Measurements from ENCODE around the gene PMEL. TPM values are rescaled to one million over a fixed set of nuclear protein-coding genes. Genes with fewer than 3 reads are reported as not detected.
"Not testable (repeated sequence)": the region's sequence is repeated elsewhere in the genome, so short reads cannot be mapped to it uniquely, and the experiment has no call there.

Gene PMEL
- 0.32 and 0.37 TPM in 2 replicates for total RNA-seq

DNA sequence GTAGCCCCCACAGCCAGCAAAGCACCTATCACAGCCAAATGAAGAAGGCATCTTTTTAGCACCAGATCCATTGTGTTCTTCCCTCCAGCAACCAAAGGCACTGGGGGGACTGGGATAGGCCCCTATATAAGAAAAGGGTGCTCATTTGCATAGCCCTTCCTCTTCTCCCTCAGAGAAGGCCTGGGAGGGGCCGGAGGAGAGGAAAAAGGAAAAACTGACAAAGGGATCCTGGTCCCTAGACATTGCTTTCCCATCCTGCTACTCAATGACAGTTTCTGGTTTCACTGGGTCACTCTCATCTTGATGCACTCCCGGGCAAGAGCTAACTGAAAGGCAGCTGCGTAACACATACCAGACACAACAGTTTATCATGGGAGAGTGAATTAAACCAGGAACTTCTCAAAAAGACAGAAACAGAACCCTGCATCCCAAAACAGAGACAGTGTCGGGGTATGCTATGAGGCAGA is at the start of gene PMEL:
PMEL (minus strand) TSS at position 102 of the 467 bp plus-strand sequence; CDS start at position 71, 31 bp downstream.
- Mint-ChIP-seq H3K27ac (peak within 1 kb of the TSS; percentile 88), H3K4me1 (ENCODE audit: low read depth) (peaks cover 31% of the 10 kb centered on the region), H3K9me3 (no peaks in the 10 kb centered on the region), H3K27me3 (ENCODE audit: low read depth) (no peaks in the 10 kb centered on the region), H3K4me3 (ENCODE audit: low read depth) (peak within 1 kb of the TSS; percentile 99), H3K36me3 (ENCODE audit: low read depth) (peaks cover 25% of the 10 kb centered on the region)
- no peak for DNase-seq (ENCODE audit: low spot score)
- intact Hi-C loops (cut with micrococcal nuclease): no loop called here

DNA sequence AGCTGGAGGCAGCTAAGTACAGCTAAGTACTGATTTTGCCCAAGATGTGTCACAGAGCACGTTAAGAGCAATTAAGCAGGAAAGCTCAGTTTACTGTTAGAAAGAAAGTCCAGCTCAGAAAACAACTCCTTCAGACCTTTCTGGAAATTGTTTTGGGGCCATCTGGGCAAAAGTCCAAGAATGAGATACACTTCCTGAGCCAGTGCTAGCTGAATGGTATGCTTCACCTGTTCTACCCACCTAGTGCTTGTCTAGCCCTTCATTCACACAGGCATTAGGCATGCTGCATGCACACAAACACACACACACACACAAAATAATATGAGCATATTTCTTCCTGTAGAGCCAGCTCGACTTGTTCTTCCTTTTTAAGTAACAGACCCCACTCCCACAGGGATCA is 48.4 kb upstream of the PMEL start:
- Mint-ChIP-seq H3K4me3 (ENCODE audit: low read depth) (no peak overlapping the region), H3K4me1 (ENCODE audit: low read depth) (peaks cover 32% of the 10 kb centered on the region), H3K9me3 (no peaks in the 10 kb centered on the region), H3K36me3 (ENCODE audit: low read depth) (peaks cover 7% of the 10 kb centered on the region), H3K27me3 (ENCODE audit: low read depth) (no peaks in the 10 kb centered on the region), H3K27ac (no peak overlapping the region)
- no peak for DNase-seq (ENCODE audit: low spot score)
- intact Hi-C loops (cut with micrococcal nuclease): no loop called here

DNA sequence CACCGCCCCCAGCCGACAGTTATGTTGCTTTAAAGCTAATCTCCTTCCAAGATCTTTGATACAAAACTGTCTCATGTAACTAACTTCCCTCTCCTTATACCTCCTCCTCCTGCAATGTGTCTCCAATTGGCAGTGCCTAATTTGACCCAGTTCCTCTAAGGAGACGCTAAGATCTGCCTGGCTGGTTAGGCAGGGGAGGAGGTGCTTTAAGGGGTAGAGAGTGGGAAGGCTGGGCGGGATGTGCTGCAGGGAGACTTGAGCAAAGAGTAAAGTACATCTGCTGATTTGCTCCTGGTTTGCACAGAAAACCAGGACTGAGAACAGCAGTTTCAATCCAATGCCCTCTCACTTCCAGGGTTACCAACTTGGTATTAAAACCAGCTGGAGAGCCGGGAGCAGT is 47.6 kb upstream of the PMEL start:
- no peak for DNase-seq (ENCODE audit: low spot score)
- H3K4me1 Mint-ChIP-seq (ENCODE audit: low read depth): peaks cover 36% of the 10 kb centered on the region
- H3K27me3 Mint-ChIP-seq (ENCODE audit: low read depth): no peaks in the 10 kb centered on the region
- H3K27ac Mint-ChIP-seq: no peak overlapping the region
- no peak overlapping the region for H3K4me3 Mint-ChIP-seq (ENCODE audit: low read depth)
- peaks cover 6% of the 10 kb centered on the region for H3K36me3 Mint-ChIP-seq (ENCODE audit: low read depth)
- intact Hi-C loops (cut with micrococcal nuclease): no loop called here
- no peaks in the 10 kb centered on the region for H3K9me3 Mint-ChIP-seq

DNA sequence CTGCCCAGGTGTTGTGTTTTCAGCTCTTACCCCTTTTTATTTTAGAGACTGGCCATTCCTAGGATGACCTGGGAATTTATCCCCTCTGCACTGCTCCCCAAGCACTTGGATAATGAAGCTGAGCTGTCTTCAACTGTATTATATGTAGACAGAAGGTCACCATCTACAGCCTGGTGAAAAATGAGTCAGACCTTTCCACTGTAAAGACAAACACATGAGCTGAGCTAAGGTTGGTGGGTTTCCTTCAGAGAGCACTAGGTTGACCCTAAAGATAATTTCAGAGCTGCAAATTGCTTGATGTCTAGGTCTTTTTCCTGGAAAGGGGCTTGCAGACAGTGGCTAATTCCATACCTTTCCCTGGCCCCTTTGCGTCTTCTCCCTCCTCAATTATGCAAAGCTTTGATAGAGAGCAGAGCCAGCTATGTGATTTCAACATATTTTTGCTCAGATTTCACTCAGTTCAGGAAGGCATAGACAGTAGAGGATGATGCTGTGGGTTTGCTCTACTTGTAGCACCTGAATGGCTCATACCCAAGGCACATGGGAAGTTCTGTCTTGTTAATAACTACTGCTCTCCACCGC is 45.8 kb upstream of the PMEL start:
- DNase-seq (ENCODE audit: low spot score): no peak
- Mint-ChIP-seq H3K27me3 (ENCODE audit: low read depth) (no peaks in the 10 kb centered on the region), H3K27ac (peak overlapping the region; percentile 44), H3K4me3 (ENCODE audit: low read depth) (no peak overlapping the region), H3K9me3 (no peaks in the 10 kb centered on the region), H3K36me3 (ENCODE audit: low read depth) (peaks cover 6% of the 10 kb centered on the region), H3K4me1 (ENCODE audit: low read depth) (peaks cover 46% of the 10 kb centered on the region)
- intact Hi-C loops (cut with micrococcal nuclease): no loop called here

DNA sequence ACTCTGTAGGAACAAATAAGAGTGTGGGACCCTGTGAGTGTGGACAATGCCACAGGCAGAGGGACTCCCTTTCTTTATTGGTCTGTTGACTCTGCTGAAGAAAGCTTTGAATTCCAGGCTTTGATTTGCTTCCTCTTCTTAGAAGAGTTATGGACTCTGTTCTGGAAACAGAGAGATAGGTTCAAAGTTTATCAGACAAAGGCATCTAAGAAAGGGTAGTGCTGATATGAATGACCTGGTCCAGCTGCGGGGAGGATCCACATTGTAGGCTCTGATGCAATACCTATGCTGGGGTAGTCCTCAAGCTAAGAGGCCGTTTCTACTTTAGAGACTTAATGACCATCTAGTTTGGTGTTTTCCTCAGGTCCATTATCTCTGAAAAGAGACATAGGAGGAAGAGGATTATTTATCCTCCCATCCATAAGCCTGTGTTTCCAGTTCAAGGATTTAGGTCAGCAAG is 44.3 kb upstream of the PMEL start:
- Mint-ChIP-seq H3K4me1 (ENCODE audit: low read depth) (peaks cover 39% of the 10 kb centered on the region), H3K4me3 (ENCODE audit: low read depth) (peak overlapping the region; percentile 13), H3K27me3 (ENCODE audit: low read depth) (no peaks in the 10 kb centered on the region), H3K9me3 (no peaks in the 10 kb centered on the region), H3K27ac (peak overlapping the region; percentile 7), H3K36me3 (ENCODE audit: low read depth) (peaks cover 12% of the 10 kb centered on the region)
- no peak for DNase-seq (ENCODE audit: low spot score)
- intact Hi-C loops (cut with micrococcal nuclease): no loop called here

DNA sequence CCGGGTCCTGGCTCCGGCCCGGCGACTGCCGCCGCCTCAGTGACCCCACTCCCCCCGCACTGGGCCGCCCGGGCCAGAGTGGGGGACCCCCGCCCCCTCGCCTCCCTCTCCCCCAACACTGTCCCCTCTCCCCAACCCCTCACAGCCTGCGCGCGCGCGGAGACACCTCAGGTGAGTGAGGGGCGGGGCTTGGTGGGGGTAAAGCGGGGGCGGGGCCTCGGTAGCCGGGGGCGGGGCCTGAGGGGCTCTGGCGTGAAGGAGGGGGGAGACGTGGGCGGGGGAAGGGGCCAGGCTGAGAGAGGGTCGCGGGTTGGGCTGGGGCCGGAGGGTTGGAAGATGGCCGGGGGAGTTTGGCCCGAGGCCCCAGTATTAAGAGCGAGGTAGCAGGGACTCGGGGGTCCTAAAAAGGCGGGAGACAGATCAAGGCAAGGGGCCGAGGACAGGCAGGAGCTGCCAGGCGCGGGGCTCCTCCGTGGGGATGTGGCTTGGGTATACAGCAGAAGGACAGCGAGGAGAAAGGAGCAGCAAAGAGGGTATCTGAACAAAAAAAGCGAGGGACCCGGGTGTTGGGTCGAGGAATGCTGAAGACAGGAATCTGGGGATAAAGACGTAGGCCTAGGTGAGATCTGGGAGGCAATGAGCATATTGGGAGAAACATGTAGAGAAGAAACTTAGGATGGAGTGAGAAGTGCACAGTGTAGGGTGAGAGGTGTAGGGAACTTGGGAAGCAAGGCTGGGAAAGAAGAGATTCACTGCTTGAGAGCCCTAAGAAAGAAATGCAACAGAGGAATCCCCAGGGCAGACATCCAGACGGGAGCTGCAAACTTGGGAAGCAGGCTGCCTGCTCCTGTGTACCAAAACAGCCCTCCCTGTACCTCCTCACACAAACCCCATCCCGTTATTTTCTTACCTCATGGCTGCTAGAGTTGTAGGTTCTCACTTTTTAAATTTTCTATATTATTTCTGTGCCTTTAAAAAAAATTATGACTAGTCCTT is 42.0 kb upstream of the PMEL start:
- H3K4me1 Mint-ChIP-seq (ENCODE audit: low read depth): peaks cover 37% of the 10 kb centered on the region
- H3K27ac Mint-ChIP-seq: peak overlapping the region; percentile 79
- intact Hi-C loops (cut with micrococcal nuclease): no loop called here
- peaks cover 21% of the 10 kb centered on the region for H3K36me3 Mint-ChIP-seq (ENCODE audit: low read depth)
- no peaks in the 10 kb centered on the region for H3K27me3 Mint-ChIP-seq (ENCODE audit: low read depth)
- no peaks in the 10 kb centered on the region for H3K9me3 Mint-ChIP-seq
- peak; percentile 44 for DNase-seq (ENCODE audit: low spot score)
- peak overlapping the region; percentile 83 for H3K4me3 Mint-ChIP-seq (ENCODE audit: low read depth)

DNA sequence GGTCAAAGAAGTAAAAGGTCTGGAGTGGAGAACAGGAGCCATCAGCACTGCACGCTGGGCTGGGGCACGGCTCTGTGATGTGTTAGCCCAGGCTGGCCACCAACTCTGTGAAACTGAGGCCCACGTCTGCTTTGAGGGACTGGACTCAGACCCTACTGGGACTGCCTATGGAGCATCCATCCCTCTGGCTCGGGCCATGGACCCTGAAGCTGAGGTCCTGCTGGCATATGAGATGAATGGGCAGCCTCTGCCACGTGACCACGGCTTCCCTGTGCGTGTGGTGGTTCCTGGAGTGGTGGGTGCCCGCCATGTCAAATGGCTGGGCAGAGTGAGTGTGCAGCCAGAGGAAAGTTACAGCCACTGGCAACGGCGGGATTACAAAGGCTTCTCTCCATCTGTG is 38.4 kb upstream of the PMEL start:
- H3K4me1 Mint-ChIP-seq (ENCODE audit: low read depth): peaks cover 24% of the 10 kb centered on the region
- H3K4me3 Mint-ChIP-seq (ENCODE audit: low read depth): no peak overlapping the region
- H3K27ac Mint-ChIP-seq: no peak overlapping the region
- no peaks in the 10 kb centered on the region for H3K27me3 Mint-ChIP-seq (ENCODE audit: low read depth)
- H3K9me3 Mint-ChIP-seq: no peaks in the 10 kb centered on the region
- peaks cover 37% of the 10 kb centered on the region for H3K36me3 Mint-ChIP-seq (ENCODE audit: low read depth)
- intact Hi-C loops (cut with micrococcal nuclease): no loop called here
- no peak for DNase-seq (ENCODE audit: low spot score)

DNA sequence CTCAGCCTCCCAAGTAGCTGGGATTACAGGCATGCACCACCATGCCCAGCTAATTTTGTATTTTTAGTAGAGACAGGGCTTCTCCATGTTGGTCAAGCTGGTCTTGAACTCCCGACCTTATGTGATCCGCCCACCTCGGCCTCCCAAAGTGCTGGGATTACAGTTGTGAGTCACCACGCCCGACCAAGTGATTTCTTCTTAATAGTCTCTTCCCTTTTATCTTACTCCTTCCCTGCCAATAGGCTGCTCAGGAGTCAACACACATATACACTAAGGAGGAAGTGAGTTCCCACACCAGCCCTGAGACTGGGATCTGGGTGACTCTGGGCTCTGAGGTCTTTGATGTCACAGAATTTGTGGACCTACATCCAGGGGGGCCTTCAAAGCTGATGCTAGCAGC is 37.5 kb upstream of the PMEL start:
- H3K27ac Mint-ChIP-seq; DNase-seq (ENCODE audit: low spot score); H3K9me3 Mint-ChIP-seq; H3K4me3 Mint-ChIP-seq (ENCODE audit: low read depth); intact Hi-C loops (cut with micrococcal nuclease); H3K27me3 Mint-ChIP-seq (ENCODE audit: low read depth): not testable (repeated sequence)
- H3K4me1 Mint-ChIP-seq (ENCODE audit: low read depth): peaks cover 20% of the 10 kb centered on the region
- H3K36me3 Mint-ChIP-seq (ENCODE audit: low read depth): peaks cover 38% of the 10 kb centered on the region

DNA sequence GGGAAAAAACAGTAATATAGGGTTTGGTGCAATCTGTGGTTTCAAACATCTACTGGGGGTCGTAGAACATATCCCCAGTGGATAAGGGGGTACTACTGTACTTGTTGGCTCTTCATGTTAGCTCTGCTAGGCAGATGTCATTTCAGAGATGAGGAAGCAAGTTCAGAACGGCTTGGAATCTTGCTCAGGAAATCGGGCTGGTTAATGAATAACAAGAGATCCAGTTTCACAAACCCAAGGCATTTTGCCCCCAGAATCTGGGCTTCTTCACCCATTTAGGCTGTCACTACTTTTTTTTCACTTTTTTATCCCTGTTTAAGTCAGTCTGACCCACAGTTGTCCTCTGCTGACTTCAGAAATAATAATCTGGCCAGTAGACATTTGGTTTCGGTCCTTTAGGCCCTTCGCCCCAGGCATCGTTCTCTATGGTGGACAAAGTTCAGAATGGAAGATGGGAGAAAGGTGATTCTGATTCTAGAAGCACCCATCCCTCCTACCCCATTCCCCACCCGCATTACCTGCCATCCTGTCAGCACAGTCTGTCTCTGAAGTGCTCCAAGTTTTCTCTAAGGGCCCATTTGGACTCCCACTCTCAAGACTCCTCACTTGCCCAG is 35.8 kb upstream of the PMEL start:
- no peak for DNase-seq (ENCODE audit: low spot score)
- H3K9me3 Mint-ChIP-seq: no peaks in the 10 kb centered on the region
- H3K36me3 Mint-ChIP-seq (ENCODE audit: low read depth): peaks cover 35% of the 10 kb centered on the region
- H3K4me3 Mint-ChIP-seq (ENCODE audit: low read depth): no peak overlapping the region
- intact Hi-C loops (cut with micrococcal nuclease): no loop called here
- H3K27ac Mint-ChIP-seq: no peak overlapping the region
- peaks cover 19% of the 10 kb centered on the region for H3K4me1 Mint-ChIP-seq (ENCODE audit: low read depth)
- no peaks in the 10 kb centered on the region for H3K27me3 Mint-ChIP-seq (ENCODE audit: low read depth)

DNA sequence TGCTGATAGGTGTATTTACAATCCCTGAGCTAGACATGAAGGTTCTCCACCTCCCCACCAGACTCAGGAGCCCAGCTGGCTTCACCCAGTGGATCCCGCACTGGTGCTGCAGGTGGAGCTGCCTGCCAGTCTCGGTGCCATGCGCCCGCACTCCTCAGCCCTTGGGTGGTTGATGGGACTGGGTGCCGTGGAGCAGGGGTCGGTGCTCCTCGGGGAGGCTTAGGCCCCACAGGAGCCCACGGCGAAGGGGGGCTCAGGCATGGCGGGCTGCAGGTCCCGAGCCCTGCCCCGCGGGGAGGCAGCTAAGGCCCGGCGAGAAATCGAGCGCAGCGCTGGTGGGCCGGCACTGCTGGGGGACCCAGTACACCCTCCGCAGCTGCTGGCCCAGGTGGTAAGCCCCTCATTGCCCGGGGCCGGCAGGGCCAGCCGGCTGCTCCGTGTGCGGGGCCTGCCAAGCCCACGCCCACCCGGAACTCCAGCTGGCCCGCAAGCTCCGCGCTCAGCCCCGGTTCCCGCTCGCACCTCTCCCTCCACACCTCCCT is 34.2 kb upstream of the PMEL start:
- not testable (repeated sequence) for H3K9me3 Mint-ChIP-seq; H3K27me3 Mint-ChIP-seq (ENCODE audit: low read depth); H3K27ac Mint-ChIP-seq; DNase-seq (ENCODE audit: low spot score); H3K4me3 Mint-ChIP-seq (ENCODE audit: low read depth)
- Mint-ChIP-seq H3K4me1 (ENCODE audit: low read depth) (peaks cover 24% of the 10 kb centered on the region), H3K36me3 (ENCODE audit: low read depth) (peaks cover 28% of the 10 kb centered on the region)
- intact Hi-C loops (cut with micrococcal nuclease): loop anchor here (5.0 kb wide), 2 partner anchors 102 to 117 kb away; partner anchors contain the start of genes PA2G4, RPL41 and ZC3H10

DNA sequence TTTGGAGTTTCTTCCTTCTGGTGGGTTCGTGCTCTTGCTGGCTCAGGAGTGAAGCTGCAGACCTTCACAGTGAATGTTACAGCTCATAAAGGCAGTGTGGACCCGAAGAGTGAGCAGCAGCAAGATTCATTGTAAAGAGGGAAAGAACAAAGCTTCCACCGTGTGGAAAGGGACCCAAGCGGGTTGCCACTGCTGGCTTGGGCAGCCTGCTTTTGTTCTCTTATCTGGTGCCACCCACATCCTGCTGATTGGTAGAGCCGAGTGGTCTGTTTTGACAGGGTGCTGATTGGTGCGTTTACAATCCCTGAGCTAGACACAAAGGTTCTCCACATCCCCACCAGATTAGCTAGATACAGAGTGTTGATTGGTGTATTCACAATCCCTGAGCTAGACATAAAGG is 33.7 kb upstream of the PMEL start:
- H3K9me3 Mint-ChIP-seq; H3K27me3 Mint-ChIP-seq (ENCODE audit: low read depth); DNase-seq (ENCODE audit: low spot score): not testable (repeated sequence)
- intact Hi-C loops (cut with micrococcal nuclease): loop anchor here (5.0 kb wide), 2 partner anchors 103 to 118 kb away; partner anchors contain the start of genes PA2G4, RPL41 and ZC3H10
- Mint-ChIP-seq H3K4me3 (ENCODE audit: low read depth) (peak overlapping the region; percentile 17), H3K27ac (peak overlapping the region; percentile 21), H3K36me3 (ENCODE audit: low read depth) (peaks cover 26% of the 10 kb centered on the region), H3K4me1 (ENCODE audit: low read depth) (peaks cover 24% of the 10 kb centered on the region)

DNA sequence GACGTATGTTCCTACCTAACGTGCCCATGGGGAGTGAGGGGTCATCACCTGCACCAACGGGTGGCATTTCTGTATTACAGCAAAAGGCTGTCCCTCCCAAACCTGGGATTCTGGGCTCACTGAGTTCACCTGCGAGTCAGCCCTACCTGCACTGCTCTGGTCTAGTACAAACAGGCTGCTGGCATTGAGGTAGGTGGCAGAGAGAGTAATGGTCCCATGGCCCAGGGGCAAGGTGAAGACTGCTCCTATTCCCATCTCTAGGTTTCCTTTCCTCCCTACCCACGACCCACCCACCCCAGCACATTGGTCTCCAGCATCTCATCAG is 31.7 kb upstream of the PMEL start:
- DNase-seq (ENCODE audit: low spot score): no peak
- Mint-ChIP-seq H3K4me1 (ENCODE audit: low read depth) (peaks cover 26% of the 10 kb centered on the region), H3K27me3 (ENCODE audit: low read depth) (no peaks in the 10 kb centered on the region), H3K4me3 (ENCODE audit: low read depth) (peak overlapping the region; percentile 84), H3K9me3 (no peaks in the 10 kb centered on the region), H3K36me3 (ENCODE audit: low read depth) (peaks cover 28% of the 10 kb centered on the region), H3K27ac (peak overlapping the region; percentile 46)
- intact Hi-C loops (cut with micrococcal nuclease): loop anchor here (1.0 to 5.0 kb wide), 6 partner anchors 24 to 120 kb away; partner anchors contain the start of genes DGKA, IKZF4, PA2G4 and RPL41
